NB4 (cell line): Measurements from ENCODE around the gene SAP25.

Source experiments
- MAX ChIP-seq: IDR thresholded peaks from 2 replicates; pipeline ENCODE4 v1.6.1; 2011; ENCODE audit warnings: low read depth, low read length
- POLR2A ChIP-seq: IDR thresholded peaks from 2 replicates; pipeline ENCODE4 v1.6.1; 2011; ENCODE audit warnings: mild to moderate bottlenecking; ENCODE audit not compliant: insufficient read length; ENCODE audit errors: extremely low read depth
- TF ChIP-seq, protein P1 (sequence below): IDR thresholded peaks from one replicate; pipeline ENCODE4 v1.5.1; 2012; ENCODE audit warnings: low read depth, low read length

GRCh38 chr7:100582041-100582579 lies 8.4 kb upstream of the SAP25 start:
- TF ChIP-seq, protein P1, sequence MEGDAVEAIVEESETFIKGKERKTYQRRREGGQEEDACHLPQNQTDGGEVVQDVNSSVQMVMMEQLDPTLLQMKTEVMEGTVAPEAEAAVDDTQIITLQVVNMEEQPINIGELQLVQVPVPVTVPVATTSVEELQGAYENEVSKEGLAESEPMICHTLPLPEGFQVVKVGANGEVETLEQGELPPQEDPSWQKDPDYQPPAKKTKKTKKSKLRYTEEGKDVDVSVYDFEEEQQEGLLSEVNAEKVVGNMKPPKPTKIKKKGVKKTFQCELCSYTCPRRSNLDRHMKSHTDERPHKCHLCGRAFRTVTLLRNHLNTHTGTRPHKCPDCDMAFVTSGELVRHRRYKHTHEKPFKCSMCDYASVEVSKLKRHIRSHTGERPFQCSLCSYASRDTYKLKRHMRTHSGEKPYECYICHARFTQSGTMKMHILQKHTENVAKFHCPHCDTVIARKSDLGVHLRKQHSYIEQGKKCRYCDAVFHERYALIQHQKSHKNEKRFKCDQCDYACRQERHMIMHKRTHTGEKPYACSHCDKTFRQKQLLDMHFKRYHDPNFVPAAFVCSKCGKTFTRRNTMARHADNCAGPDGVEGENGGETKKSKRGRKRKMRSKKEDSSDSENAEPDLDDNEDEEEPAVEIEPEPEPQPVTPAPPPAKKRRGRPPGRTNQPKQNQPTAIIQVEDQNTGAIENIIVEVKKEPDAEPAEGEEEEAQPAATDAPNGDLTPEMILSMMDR, result no peak
- no peak for TF ChIP-seq MAX
- TF ChIP-seq POLR2A, result no peak
